ENCODE measurements around the gene ZBTB49.

GRCh38 chr4:4323705-4324534 is 33.9 kb downstream of the ZBTB49 start:
- TF ChIP-seq CTCF (conservative IDR thresholded peaks at IDR 0.05; ENCODE audit: low read length) (no peak), EZH2phosphoT487 (IDR thresholded peaks at IDR 0.05; ENCODE audit: borderline replicate concordance) (no peak)
